ENCODE measurements around the gene PAM.
"Not testable (repeated sequence)": the region's sequence is repeated elsewhere in the genome, so short reads cannot be mapped to it uniquely, and the experiment has no call there.

PAM gene

DNA sequence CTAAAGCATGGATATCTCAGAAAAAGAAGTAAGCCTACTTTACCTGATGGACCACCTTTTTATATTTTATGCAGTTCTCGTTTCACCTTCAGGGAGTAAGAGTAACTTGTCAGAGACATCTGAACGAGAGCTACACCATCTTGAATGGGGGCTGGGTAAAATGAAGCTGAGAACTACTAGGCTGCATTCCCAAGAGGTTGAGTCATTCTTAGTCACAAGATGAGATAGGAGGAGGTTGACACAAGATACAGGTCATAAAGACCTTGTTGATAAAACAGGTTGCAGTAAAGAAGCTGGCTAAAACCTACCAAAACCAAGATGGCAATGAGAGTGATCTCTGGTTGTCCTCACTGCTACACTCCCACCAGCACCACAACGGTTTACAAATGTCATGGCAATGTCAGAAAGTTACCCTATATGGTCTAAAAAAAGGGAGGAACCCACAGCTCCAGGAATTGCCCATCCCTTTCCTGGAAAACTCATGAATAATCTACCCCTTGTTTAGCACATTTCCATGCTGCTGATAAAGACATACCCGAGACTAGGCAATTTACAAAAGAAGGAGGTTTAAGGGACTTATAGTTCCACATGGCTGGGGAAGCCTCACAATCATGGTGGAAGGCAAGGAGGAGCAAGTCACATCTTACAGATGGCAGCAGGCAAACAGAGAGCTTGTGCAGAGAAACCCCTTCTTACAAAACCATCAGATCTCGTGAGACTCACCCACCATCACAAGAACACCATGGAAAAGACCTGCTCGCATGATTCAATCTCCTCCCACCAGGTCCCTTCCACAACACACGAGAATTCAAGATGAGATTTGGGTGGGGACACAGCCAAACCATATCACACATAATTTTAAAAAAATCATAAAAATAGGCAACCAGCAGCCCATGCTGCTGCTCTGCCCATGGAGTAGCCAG lies 302.4 kb downstream of the PAM start:
- H3K36me3 ChIP-seq (ENCODE audit: control insufficient read depth, insufficient read depth, low read length), result no peaks in the 10 kb centered on the region
- H3K9ac ChIP-seq (ENCODE audit: low read depth, low read length), result no peak overlapping the region
- H3K4me3 ChIP-seq (ENCODE audit: low read depth, low read length), result no peak overlapping the region
- H3K9me3 ChIP-seq (ENCODE audit: control insufficient read depth, insufficient read depth, low read length), result no peaks in the 10 kb centered on the region
- peaks cover 20% of the 10 kb centered on the region for H3K4me1 ChIP-seq (ENCODE audit: control insufficient read depth, insufficient read depth, low read length)
- no peak overlapping the region for H3K27ac ChIP-seq (ENCODE audit: low read depth, low read length)
- no peaks in the 10 kb centered on the region for H3K27me3 ChIP-seq (ENCODE audit: control insufficient read depth, insufficient read depth, low read length)

DNA sequence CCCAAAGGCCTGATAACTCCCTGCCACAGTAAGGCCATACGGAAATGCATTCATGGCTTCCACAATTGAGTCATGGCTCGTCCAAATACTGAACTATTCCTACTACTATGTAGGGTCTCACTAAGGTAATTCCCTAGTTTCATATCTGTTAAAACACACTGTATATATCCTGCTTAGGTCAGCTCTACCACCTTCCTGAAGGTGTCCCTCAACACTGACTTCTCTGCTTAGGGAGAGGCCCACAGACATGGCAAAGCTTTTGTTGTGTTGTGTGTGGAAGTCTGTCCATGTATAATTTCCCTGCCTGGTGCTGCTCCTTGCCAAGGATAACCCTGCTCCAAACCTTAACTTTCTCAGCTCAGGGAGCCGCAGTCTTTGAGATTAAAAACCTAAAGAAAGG lies 304.4 kb downstream of the PAM start:
- Histone ChIP-seq H3K4me3 (ENCODE audit: low read depth, low read length) (no peak overlapping the region), H3K4me1 (ENCODE audit: control insufficient read depth, insufficient read depth, low read length) (peaks cover 20% of the 10 kb centered on the region), H3K36me3 (ENCODE audit: control insufficient read depth, insufficient read depth, low read length) (no peaks in the 10 kb centered on the region), H3K9me3 (ENCODE audit: control insufficient read depth, insufficient read depth, low read length) (no peaks in the 10 kb centered on the region), H3K27ac (ENCODE audit: low read depth, low read length) (no peak overlapping the region), H3K27me3 (ENCODE audit: control insufficient read depth, insufficient read depth, low read length) (no peaks in the 10 kb centered on the region), H3K9ac (ENCODE audit: low read depth, low read length) (no peak overlapping the region)

DNA sequence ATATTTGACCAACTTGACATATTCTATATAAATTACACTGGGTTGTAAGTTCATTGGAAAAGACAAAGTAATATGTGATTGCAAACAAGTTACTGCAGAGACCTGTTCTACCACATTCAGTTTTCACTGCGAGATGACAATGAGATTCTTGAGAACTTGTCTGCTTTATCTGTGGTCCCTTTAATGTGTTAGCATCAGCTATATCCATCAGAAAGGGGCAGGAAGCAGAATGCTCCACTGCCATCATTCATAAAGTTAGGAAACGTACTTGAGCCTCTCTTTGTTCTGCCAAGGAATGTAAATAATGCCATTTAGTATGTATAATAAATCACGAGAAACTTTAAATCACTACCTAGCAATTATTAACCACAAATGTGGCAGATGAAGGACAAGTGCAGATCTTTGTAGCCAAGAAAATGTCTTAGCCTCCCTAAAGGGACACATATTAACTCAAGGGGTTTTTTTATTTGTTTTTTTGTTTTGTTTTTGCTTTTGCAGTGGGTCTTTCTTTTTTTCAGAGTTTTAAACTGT lies 305.4 kb downstream of the PAM start:
- H3K27ac ChIP-seq (ENCODE audit: low read depth, low read length), result no peak overlapping the region
- H3K9ac ChIP-seq (ENCODE audit: low read depth, low read length), result no peak overlapping the region
- peaks cover 20% of the 10 kb centered on the region for H3K4me1 ChIP-seq (ENCODE audit: control insufficient read depth, insufficient read depth, low read length)
- H3K9me3 ChIP-seq (ENCODE audit: control insufficient read depth, insufficient read depth, low read length), result no peaks in the 10 kb centered on the region
- H3K4me3 ChIP-seq (ENCODE audit: low read depth, low read length), result no peak overlapping the region
- no peaks in the 10 kb centered on the region for H3K27me3 ChIP-seq (ENCODE audit: control insufficient read depth, insufficient read depth, low read length)
- H3K36me3 ChIP-seq (ENCODE audit: control insufficient read depth, insufficient read depth, low read length), result no peaks in the 10 kb centered on the region

DNA sequence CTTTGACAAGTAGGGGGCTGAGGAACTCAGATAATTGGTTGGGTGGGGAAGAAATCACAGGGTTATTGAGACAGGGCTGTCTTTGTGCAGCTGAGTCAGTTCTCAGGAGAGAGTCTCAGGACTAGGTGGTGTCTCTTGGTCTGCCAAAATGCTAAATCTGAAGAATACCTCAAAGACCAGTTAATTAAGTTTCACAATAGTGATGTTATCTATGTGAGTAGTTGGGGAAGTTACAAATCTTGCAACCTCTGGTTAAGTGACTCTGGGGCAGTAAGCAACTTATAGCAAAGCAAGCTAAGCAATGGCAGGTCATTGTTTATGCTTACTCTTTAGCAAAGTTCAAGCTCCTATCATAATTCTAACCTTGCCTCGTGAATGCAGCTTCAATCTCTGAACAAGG lies 311.2 kb downstream of the PAM start:
- no peak overlapping the region for H3K9ac ChIP-seq (ENCODE audit: low read depth, low read length)
- H3K4me3 ChIP-seq (ENCODE audit: low read depth, low read length), result no peak overlapping the region
- H3K4me1 ChIP-seq (ENCODE audit: control insufficient read depth, insufficient read depth, low read length), result no peaks in the 10 kb centered on the region
- H3K9me3 ChIP-seq (ENCODE audit: control insufficient read depth, insufficient read depth, low read length), result no peaks in the 10 kb centered on the region
- H3K36me3 ChIP-seq (ENCODE audit: control insufficient read depth, insufficient read depth, low read length), result no peaks in the 10 kb centered on the region
- no peaks in the 10 kb centered on the region for H3K27me3 ChIP-seq (ENCODE audit: control insufficient read depth, insufficient read depth, low read length)
- no peak overlapping the region for H3K27ac ChIP-seq (ENCODE audit: low read depth, low read length)

DNA sequence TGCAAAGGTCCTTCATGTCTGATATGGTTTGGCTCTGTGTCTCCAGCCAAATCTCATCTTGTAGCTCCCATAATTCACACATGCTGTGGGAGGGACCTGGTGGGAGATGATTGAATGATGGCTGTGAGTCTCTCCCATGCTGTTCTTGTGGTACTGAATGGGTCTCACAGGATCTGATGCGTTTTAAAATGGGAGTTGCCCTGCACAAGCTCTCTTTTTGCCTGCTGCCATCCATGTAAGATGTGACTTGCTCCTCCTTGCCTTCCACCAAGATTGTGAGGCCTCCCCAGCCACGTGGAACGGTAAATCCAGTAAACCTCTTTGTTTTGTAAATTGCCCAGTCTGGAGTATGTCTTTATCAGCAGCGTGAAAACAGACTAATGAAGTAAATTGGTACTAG lies 318.4 kb downstream of the PAM start:
- not testable (repeated sequence) for H3K4me1 ChIP-seq (ENCODE audit: control insufficient read depth, insufficient read depth, low read length); H3K27ac ChIP-seq (ENCODE audit: low read depth, low read length); H3K9ac ChIP-seq (ENCODE audit: low read depth, low read length); H3K36me3 ChIP-seq (ENCODE audit: control insufficient read depth, insufficient read depth, low read length); H3K27me3 ChIP-seq (ENCODE audit: control insufficient read depth, insufficient read depth, low read length); H3K4me3 ChIP-seq (ENCODE audit: low read depth, low read length)
- H3K9me3 ChIP-seq (ENCODE audit: control insufficient read depth, insufficient read depth, low read length), result peaks cover 12% of the 10 kb centered on the region; the same call in 1 of the 2 replicates

DNA sequence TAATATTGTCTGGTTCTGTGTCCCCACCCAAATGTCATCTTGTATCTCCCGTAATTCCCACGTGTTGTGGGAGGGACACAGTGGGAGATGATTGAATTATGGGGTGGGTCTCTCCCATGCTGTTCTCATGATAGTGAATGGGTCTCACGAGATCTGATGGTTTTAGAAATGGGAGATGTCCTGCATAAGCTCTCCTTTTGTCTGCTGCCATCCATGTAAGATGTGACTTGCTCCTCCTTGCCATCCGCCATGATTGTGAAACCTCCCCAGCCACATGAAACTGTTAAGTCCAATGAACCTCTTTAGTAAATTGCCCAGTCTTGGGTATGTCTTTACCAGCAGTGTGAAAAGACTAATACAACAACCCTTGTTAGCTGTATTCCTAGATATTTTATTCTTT lies 320.3 kb downstream of the PAM start:
- Histone ChIP-seq H3K36me3 (ENCODE audit: control insufficient read depth, insufficient read depth, low read length) (no peaks in the 10 kb centered on the region), H3K4me1 (ENCODE audit: control insufficient read depth, insufficient read depth, low read length) (no peaks in the 10 kb centered on the region), H3K4me3 (ENCODE audit: low read depth, low read length) (no peak overlapping the region), H3K27ac (ENCODE audit: low read depth, low read length) (no peak overlapping the region), H3K9ac (ENCODE audit: low read depth, low read length) (no peak overlapping the region), H3K9me3 (ENCODE audit: control insufficient read depth, insufficient read depth, low read length) (peaks cover 30% of the 10 kb centered on the region; the same call in 1 of the 2 replicates), H3K27me3 (ENCODE audit: control insufficient read depth, insufficient read depth, low read length) (no peaks in the 10 kb centered on the region)
